BLaER1 treated with 17β-estradiol and CSF1 and Interleukin-3, amounts not matched to agents 10 nM and 100 nM (cell line): ENCODE results near the gene FLT4.
"Not testable (repeated sequence)": the region's sequence is repeated elsewhere in the genome, so short reads cannot be mapped to it uniquely, and the experiment has no call there.

Source experiments
- H3K27ac ChIP-seq, 11 experiments: shearing (Covaris generic); formaldehyde crosslinking; 2 replicates each; pipeline ENCODE4 v1.8.1; 2022
- H3K27me3 ChIP-seq, 11 experiments: shearing (Covaris generic); formaldehyde crosslinking; 2 replicates each; pipeline ENCODE4 v1.8.1; 2022
- H3K36me3 ChIP-seq, 11 experiments: shearing (Covaris generic); formaldehyde crosslinking; 2 replicates each; pipeline ENCODE4 v1.8.1; 2022
- H3K4me1 ChIP-seq, 10 experiments: shearing (Covaris generic); formaldehyde crosslinking; 2 replicates each; pipeline ENCODE4 v1.8.1; 2022
- H3K4me2 ChIP-seq, 11 experiments: shearing (Covaris generic); formaldehyde crosslinking; 2 replicates each; pipeline ENCODE4 v1.8.1; 2022
- H3K4me3 ChIP-seq, 10 experiments: shearing (Covaris generic); formaldehyde crosslinking; 2 replicates each; pipeline ENCODE4 v1.8.1; 2022
- H3K9ac ChIP-seq, 11 experiments: shearing (Covaris generic); formaldehyde crosslinking; 2 replicates each; pipeline ENCODE4 v1.8.1; 2022
- H3K9me3 ChIP-seq, 11 experiments: shearing (Covaris generic); formaldehyde crosslinking; replicated peaks in 1 of 11; 2 replicates each; pipeline ENCODE4 v1.8.1; 2022
- H4K20me1 ChIP-seq, 11 experiments: shearing (Covaris generic); formaldehyde crosslinking; 2 replicates each; pipeline ENCODE4 v1.8.1; 2022
- Cebpa-rat ChIP-seq, 11 experiments: shearing (Covaris generic); IDR thresholded peaks; 2 replicates each; pipeline ENCODE4 v1.8.1; 2022

FLT4 gene

GRCh38 chr5:180688330-180689070, 39.1 kb upstream of the FLT4 start:
- Histone ChIP-seq H3K4me2 (peak overlapping the region in 10 of 11 experiments; percentile 14 to 80 (median 70); a peak in 19 of 22 replicates), H3K9me3 (no peaks in the 10 kb centered on the region), H3K27ac (peak overlapping the region in 6 of 11 experiments; percentile 36 to 66 (median 54); a peak in 10 of 22 replicates), H4K20me1 (no peaks in the 10 kb centered on the region), H3K27me3 (no peaks in the 10 kb centered on the region), H3K9ac (peak overlapping the region in 3 of 11 experiments; percentile 12 to 55 (median 54); a peak in 3 of 22 replicates), H3K4me1 (peaks cover 8 to 41% (median 29%) of the 10 kb centered on the region in 10 experiments), H3K4me3 (no peak overlapping the region), H3K36me3 (no peaks in the 10 kb centered on the region)
- TF ChIP-seq Cebpa-rat (IDR thresholded peaks at IDR 0.05): 0 out of 22 replicates have a peak, but pooled peaks of 1 of the 11 experiments have one; percentile 13

GRCh38 chr5:180686799-180687198, 37.4 kb upstream of the FLT4 start:
- not testable (repeated sequence) for H3K9ac ChIP-seq, H3K27me3 ChIP-seq, H3K9me3 ChIP-seq, H3K4me3 ChIP-seq, H3K4me2 ChIP-seq, H4K20me1 ChIP-seq, H3K27ac ChIP-seq, H3K36me3 ChIP-seq
- peaks cover 8 to 41% (median 29%) of the 10 kb centered on the region in 10 experiments for H3K4me1 ChIP-seq

- Histone ChIP-seq H4K20me1 (no peaks in the 10 kb centered on the region), H3K4me2 (no peak overlapping the region), H3K27ac (no peak overlapping the region), H3K36me3 (no peaks in the 10 kb centered on the region), H3K9me3 (peaks cover 0 to 7% (median 0%) of the 10 kb centered on the region in 11 experiments; a peak in 4 of 22 replicates), H3K27me3 (no peaks in the 10 kb centered on the region), H3K4me3 (no peak overlapping the region), H3K9ac (no peak overlapping the region), H3K4me1 (peaks cover 8 to 31% (median 19%) of the 10 kb centered on the region in 10 experiments)
- no peak for TF ChIP-seq Cebpa-rat (IDR thresholded peaks at IDR 0.05)
Measured at GRCh38 chr5:180684623-180685161, 35.3 kb upstream of the FLT4 start.

GRCh38 chr5:180683220-180683922, 34.0 kb upstream of the FLT4 start:
- Histone ChIP-seq H4K20me1 (no peaks in the 10 kb centered on the region), H3K4me2 (0 out of 22 replicates have a peak overlapping the region, but pooled peaks of 1 of the 11 experiments have one; percentile 4), H3K36me3 (no peaks in the 10 kb centered on the region), H3K27ac (no peak overlapping the region), H3K4me1 (peaks cover 0 to 18% (median 6%) of the 10 kb centered on the region in 10 experiments; a peak in 16 of 20 replicates), H3K9me3 (peaks cover 0 to 7% (median 0%) of the 10 kb centered on the region in 11 experiments; a peak in 4 of 22 replicates), H3K27me3 (no peaks in the 10 kb centered on the region), H3K9ac (no peak overlapping the region), H3K4me3 (no peak overlapping the region)
- TF ChIP-seq Cebpa-rat (IDR thresholded peaks at IDR 0.05): no peak

GRCh38 chr5:180682560-180682959, 33.2 kb upstream of the FLT4 start:
- Histone ChIP-seq H3K27ac (no peak overlapping the region), H3K9ac (no peak overlapping the region), H3K36me3 (no peaks in the 10 kb centered on the region), H3K9me3 (peaks cover 0 to 7% (median 0%) of the 10 kb centered on the region in 11 experiments; a peak in 4 of 22 replicates), H3K27me3 (no peaks in the 10 kb centered on the region), H3K4me1 (peaks cover 0 to 11% (median 0%) of the 10 kb centered on the region in 10 experiments; a peak in 5 of 20 replicates), H3K4me3 (no peak overlapping the region), H4K20me1 (no peaks in the 10 kb centered on the region), H3K4me2 (no peak overlapping the region)
- TF ChIP-seq Cebpa-rat (IDR thresholded peaks at IDR 0.05): no peak

GRCh38 chr5:180682008-180682407, 32.6 kb upstream of the FLT4 start:
- H3K27ac ChIP-seq, H3K9me3 ChIP-seq, H3K4me3 ChIP-seq, H3K27me3 ChIP-seq, H4K20me1 ChIP-seq, H3K36me3 ChIP-seq, H3K9ac ChIP-seq, H3K4me2 ChIP-seq: not testable (repeated sequence)
- H3K4me1 ChIP-seq: peaks cover 0 to 11% (median 0%) of the 10 kb centered on the region in 10 experiments; a peak in 1 of 20 replicates

- H3K9ac ChIP-seq, H3K4me3 ChIP-seq: not testable (repeated sequence)
Measured at GRCh38 chr5:180678319-180678718, 28.9 kb upstream of the FLT4 start.

GRCh38 chr5:180675036-180675635, 25.7 kb upstream of the FLT4 start:
- Histone ChIP-seq H3K36me3 (no peaks in the 10 kb centered on the region), H3K9me3 (peaks cover 6 to 14% (median 9%) of the 10 kb centered on the region in 11 experiments; a peak in 18 of 22 replicates), H3K27me3 (peaks cover 14 to 38% (median 31%) of the 10 kb centered on the region in 11 experiments), H3K4me1 (peaks cover 0 to 4% (median 4%) of the 10 kb centered on the region in 10 experiments; a peak in 17 of 20 replicates), H3K27ac (no peak overlapping the region), H4K20me1 (no peaks in the 10 kb centered on the region), H3K9ac (no peak overlapping the region), H3K4me2 (no peak overlapping the region), H3K4me3 (no peak overlapping the region)
- no peak for TF ChIP-seq Cebpa-rat (IDR thresholded peaks at IDR 0.05)

More at GRCh38 chr5:180678319-180678718, 28.9 kb upstream of the FLT4 start:
- H3K4me1 ChIP-seq, H3K4me2 ChIP-seq, H4K20me1 ChIP-seq, H3K27ac ChIP-seq, H3K36me3 ChIP-seq: not testable (repeated sequence)
- peaks cover 10 to 26% (median 23%) of the 10 kb centered on the region in 11 experiments for H3K27me3 ChIP-seq
- H3K9me3 ChIP-seq: peaks cover 6 to 16% (median 10%) of the 10 kb centered on the region in 11 experiments; a peak in 18 of 22 replicates

GRCh38 chr5:180674090-180674475, 24.7 kb upstream of the FLT4 start:
- 0 out of 20 replicates have a peak overlapping the region, but pooled peaks of 1 of the 10 experiments have one; percentile 4 for H3K4me3 ChIP-seq

More at GRCh38 chr5:180674090-180674475, 24.7 kb upstream of the FLT4 start:
- Histone ChIP-seq H3K4me1 (peaks cover 10 to 15% (median 14%) of the 10 kb centered on the region in 10 experiments), H3K9me3 (peaks cover 6 to 11% (median 8%) of the 10 kb centered on the region in 11 experiments; a peak in 17 of 22 replicates), H3K27me3 (peaks cover 14 to 38% (median 31%) of the 10 kb centered on the region in 11 experiments)
- not testable (repeated sequence) for H3K9ac ChIP-seq, H4K20me1 ChIP-seq, H3K27ac ChIP-seq, H3K36me3 ChIP-seq, H3K4me2 ChIP-seq
